HepG2 (cell line): ENCODE data around the gene COL18A1. TPM values are rescaled to one million over a fixed set of nuclear protein-coding genes. Genes with fewer than 3 reads are reported as not detected.
A peak's percentile ranks its signal among the peaks of the same experiment; 100 is the strongest.

ENCODE experiments used
- FOXO4 ChIP-seq: sonication (generic); formaldehyde crosslinking; conservative IDR thresholded peaks from 2 replicates; pipeline ENCODE4 v1.8.1; 2023; ENCODE audit warnings: missing genetic modification reagents
- HMG20A ChIP-seq: IDR thresholded peaks from 2 replicates; pipeline ENCODE4 v1.6.1; 2016; ENCODE audit warnings: borderline replicate concordance
- NFRKB ChIP-seq: fragments of 450-650 bp; IDR thresholded peaks from 2 replicates; pipeline ENCODE4 v1.6.1; 2017
- POLR2A ChIP-seq, 2 experiments: IDR thresholded peaks; 2 replicates each; pipeline ENCODE4 v1.6.1; 2011; ENCODE audit warnings: low read depth in 2 of 2, low read length in 2 of 2, mild to moderate bottlenecking in 1 of 2, moderate library complexity in 1 of 2; ENCODE audit not compliant: insufficient read depth in 1 of 2
- PREB ChIP-seq: sonication (generic); formaldehyde crosslinking; IDR thresholded peaks from 2 replicates; pipeline ENCODE4 v1.4.0; 2020; ENCODE audit warnings: missing genetic modification reagents
- RXRB ChIP-seq: IDR thresholded peaks from 2 replicates; pipeline ENCODE4 v1.6.1; 2016; ENCODE audit warnings: borderline replicate concordance, missing genetic modification reagents, missing compliant biosample characterization
- SRY ChIP-seq: sonication (generic); formaldehyde crosslinking; IDR thresholded peaks from 2 replicates; pipeline ENCODE4 v1.8.0; 2022; ENCODE audit warnings: mild to moderate bottlenecking, missing genetic modification reagents
- ZC3H4 ChIP-seq: sonication (generic); formaldehyde crosslinking; IDR thresholded peaks from 2 replicates; pipeline ENCODE4 v1.4.0; 2020; ENCODE audit warnings: missing genetic modification reagents, borderline replicate concordance
- ZNF407 ChIP-seq: sonication (generic); formaldehyde crosslinking; IDR thresholded peaks from one replicate; pipeline ENCODE4 v1.5.1; 2020; ENCODE audit warnings: mild to moderate bottlenecking, missing genetic modification reagents; ENCODE audit errors: not compliant biosample characterization
- ZNF44 ChIP-seq: sonication (generic); formaldehyde crosslinking; IDR thresholded peaks from 2 replicates; pipeline ENCODE4 v1.5.1; 2020; ENCODE audit warnings: mild to moderate bottlenecking, missing genetic modification reagents
- ZNF768 ChIP-seq: sonication (generic); formaldehyde crosslinking; IDR thresholded peaks from 2 replicates; pipeline ENCODE4 v1.4.0; 2020; ENCODE audit warnings: missing genetic modification reagents
- ZSCAN25 ChIP-seq: sonication (generic); formaldehyde crosslinking; IDR thresholded peaks from 2 replicates; pipeline ENCODE4 v1.8.0; 2022; ENCODE audit warnings: mild to moderate bottlenecking, missing genetic modification reagents
- polyA plus RNA-seq, 8 experiments: library from polyadenylated mRNA; depleted of rRNA in 3 of 8; stranded (reverse) in 7 of 8; unstranded in 1 of 8; fragments of >200 nt; fragmentation: Illumina TruSeq in 4 of 8; extraction: Trizol in 4 of 8; gene quantifications; 2 replicates each; pipeline versions ENCODE4 v1.2.1 to v1.2.3, GENCODE V29; 2011 to 2016; ENCODE audit warnings: low read depth in 4 of 8, missing spikeins in 1 of 8, mixed read lengths in 1 of 8; ENCODE audit not compliant: insufficient read depth in 1 of 8
- total RNA-seq, 5 experiments: library from RNA; depleted of rRNA; stranded (reverse); fragments of >200 nt; fragmentation: Illumina TruSeq; extraction: Trizol; gene quantifications; 2 replicates each; pipeline ENCODE4 v1.2.3, GENCODE V29; 2016; ENCODE audit warnings: low read depth in 1 of 5
- TF ChIP-seq, protein P1 (sequence below): IDR thresholded peaks from 2 replicates; pipeline ENCODE4 v1.6.1; 2016; ENCODE audit warnings: low read depth
- TF ChIP-seq, protein P2 (sequence below): sonication (generic); formaldehyde crosslinking; IDR thresholded peaks from 2 replicates; pipeline ENCODE4 v1.9.0; 2022; ENCODE audit warnings: low read depth, missing genetic modification reagents

Gene COL18A1
- total and polyA plus RNA-seq, 2 of the 13 experiments (the other 11 are each of a cell fraction or from before 2014, with no cell fraction given) = 79.0 to 102 TPM

GRCh38 chr21:45403825-45404729, 888 bp upstream of the COL18A1 start (continued):
- TF ChIP-seq HMG20A (CRISPR knock-in tag) (no peak), RXRB (CRISPR knock-in tag) (0 out of 2 replicates have a peak, but pooled peaks have one; percentile 7), PREB (CRISPR knock-in tag) (no peak), ZNF407 (CRISPR knock-in tag) (peak; percentile 63), ZC3H4 (CRISPR knock-in tag) (no peak), FOXO4 (CRISPR knock-in tag) (0 out of 2 replicates have a peak, but pooled peaks have one; percentile 36), SRY (CRISPR knock-in tag) (no peak), ZNF768 (CRISPR knock-in tag) (0 out of 2 replicates have a peak, but pooled peaks have one; percentile 7), ZNF44 (CRISPR knock-in tag) (no peak), ZSCAN25 (CRISPR knock-in tag) (peak; percentile 49; the same call in 1 of the 2 replicates), POLR2A (IDR thresholded peaks at IDR 0.05; ENCODE audit: insufficient read depth in 1 of 2, low read depth in 2 of 2, low read length in 2 of 2) (no peak), NFRKB (no peak)
- TF ChIP-seq, protein P1, sequence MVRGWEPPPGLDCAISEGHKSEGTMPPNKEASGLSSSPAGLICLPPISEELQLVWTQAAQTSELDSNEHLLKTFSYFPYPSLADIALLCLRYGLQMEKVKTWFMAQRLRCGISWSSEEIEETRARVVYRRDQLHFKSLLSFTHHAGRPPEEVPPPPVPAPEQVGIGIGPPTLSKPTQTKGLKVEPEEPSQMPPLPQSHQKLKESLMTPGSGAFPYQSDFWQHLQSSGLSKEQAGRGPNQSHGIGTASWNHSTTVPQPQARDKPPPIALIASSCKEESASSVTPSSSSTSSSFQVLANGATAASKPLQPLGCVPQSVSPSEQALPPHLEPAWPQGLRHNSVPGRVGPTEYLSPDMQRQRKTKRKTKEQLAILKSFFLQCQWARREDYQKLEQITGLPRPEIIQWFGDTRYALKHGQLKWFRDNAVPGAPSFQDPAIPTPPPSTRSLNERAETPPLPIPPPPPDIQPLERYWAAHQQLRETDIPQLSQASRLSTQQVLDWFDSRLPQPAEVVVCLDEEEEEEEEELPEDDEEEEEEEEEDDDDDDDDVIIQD (CRISPR knock-in tag) = no peak
- TF ChIP-seq, protein P2, sequence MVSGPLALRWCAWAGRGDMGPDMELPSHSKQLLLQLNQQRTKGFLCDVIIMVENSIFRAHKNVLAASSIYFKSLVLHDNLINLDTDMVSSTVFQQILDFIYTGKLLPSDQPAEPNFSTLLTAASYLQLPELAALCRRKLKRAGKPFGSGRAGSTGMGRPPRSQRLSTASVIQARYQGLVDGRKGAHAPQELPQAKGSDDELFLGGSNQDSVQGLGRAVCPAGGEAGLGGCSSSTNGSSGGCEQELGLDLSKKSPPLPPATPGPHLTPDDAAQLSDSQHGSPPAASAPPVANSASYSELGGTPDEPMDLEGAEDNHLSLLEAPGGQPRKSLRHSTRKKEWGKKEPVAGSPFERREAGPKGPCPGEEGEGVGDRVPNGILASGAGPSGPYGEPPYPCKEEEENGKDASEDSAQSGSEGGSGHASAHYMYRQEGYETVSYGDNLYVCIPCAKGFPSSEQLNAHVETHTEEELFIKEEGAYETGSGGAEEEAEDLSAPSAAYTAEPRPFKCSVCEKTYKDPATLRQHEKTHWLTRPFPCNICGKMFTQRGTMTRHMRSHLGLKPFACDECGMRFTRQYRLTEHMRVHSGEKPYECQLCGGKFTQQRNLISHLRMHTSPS (CRISPR knock-in tag) = no peak
